ENCODE measurements around the gene BRSK1. TPM values are rescaled to one million over a fixed set of nuclear protein-coding genes. Genes with fewer than 3 reads are reported as not detected.

BRSK1 gene
- total and polyA plus RNA-seq, 2 of the 13 experiments (the other 11 are each of a cell fraction or from before 2014, with no cell fraction given), result 0.18 to 1.2 TPM

DNA sequence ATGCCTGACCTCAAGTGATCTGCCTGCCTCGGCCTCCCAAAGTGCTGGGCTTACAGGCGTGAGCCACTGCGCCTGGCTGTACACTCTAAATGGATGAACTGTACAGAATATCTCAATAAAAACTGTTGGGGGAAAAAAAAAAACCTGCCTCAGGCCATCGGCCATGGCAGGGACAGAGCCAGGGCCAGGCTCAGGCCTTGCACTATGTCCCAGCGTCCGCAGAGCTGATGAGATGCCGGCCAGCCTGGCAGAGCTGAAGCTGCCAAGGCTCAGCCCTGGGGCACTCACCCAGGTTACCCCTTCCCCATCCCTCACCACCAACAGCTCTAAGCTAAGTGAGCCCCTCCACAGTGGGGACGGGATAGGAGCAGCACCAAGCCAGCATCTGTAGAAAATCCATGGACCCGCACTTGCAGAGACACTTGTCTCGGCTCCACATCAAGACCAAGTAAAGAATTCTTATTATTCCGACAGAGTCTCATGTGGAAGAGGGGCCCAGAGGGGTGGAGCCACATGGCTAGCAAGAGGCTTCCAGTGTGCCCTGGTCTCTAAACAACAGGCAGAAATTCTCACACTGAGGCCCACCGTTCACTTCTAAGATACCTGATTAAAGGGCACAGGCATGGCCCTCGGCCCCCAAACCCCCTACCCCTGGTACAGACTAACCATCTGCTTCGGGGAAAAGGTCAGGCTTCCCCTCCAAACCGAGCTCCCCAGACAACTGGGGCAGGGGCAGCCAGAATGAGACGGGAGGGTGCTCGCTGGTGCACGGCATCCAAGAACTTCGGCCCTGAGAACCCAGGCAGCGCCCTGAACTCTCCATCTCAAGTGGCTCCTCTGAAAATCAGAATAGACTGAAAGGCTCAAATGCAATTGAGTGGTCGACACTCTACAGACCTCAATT, 30.8 kb upstream of the BRSK1 start:
- in situ Hi-C loops (cut with HindIII; ENCODE audit: extremely low pct_ligation_motif_present, low pct_unique_long_range_greater_than_20kb) (no loop called here), intact Hi-C loops (cut with micrococcal nuclease; ENCODE audit: unreplicated experiment) (no loop called here)
- no peaks in the 10 kb centered on the region for H3K9me3 ChIP-seq (ENCODE audit: low read length)
- ChIA-PET POLR2A (interaction anchor here (1.4 kb wide), 1 partner anchor 27 kb away, joined by 3 read pairs; the partner anchor contains the start of gene HSPBP1), CTCF (ENCODE audit: low intra/inter-chr PET ratio, low total read pairs) (no interaction called here)
- 96% methylated on average over 13 of the region's 21 CpGs for WGBS (ENCODE audit: low lambda C conversion rate)
- TF ChIP-seq NFYC (CRISPR knock-in tag; IDR thresholded peaks at IDR 0.05), result no peak
- no peak for TF ChIP-seq MAZ (IDR thresholded peaks at IDR 0.05; ENCODE audit: borderline replicate concordance, low read depth, low read length)
- no peak for TF ChIP-seq MAZ (CRISPR knock-in tag; IDR thresholded peaks at IDR 0.05; ENCODE audit: low read depth)
- TF ChIP-seq HES4 (CRISPR knock-in tag; IDR thresholded peaks at IDR 0.05; ENCODE audit: borderline replicate concordance), result no peak
- no peak for TF ChIP-seq ZNF20 (CRISPR knock-in tag; IDR thresholded peaks at IDR 0.05)
- TF ChIP-seq FOXM1 (CRISPR knock-in tag; IDR thresholded peaks at IDR 0.05), result no peak
- TF ChIP-seq, protein P1, sequence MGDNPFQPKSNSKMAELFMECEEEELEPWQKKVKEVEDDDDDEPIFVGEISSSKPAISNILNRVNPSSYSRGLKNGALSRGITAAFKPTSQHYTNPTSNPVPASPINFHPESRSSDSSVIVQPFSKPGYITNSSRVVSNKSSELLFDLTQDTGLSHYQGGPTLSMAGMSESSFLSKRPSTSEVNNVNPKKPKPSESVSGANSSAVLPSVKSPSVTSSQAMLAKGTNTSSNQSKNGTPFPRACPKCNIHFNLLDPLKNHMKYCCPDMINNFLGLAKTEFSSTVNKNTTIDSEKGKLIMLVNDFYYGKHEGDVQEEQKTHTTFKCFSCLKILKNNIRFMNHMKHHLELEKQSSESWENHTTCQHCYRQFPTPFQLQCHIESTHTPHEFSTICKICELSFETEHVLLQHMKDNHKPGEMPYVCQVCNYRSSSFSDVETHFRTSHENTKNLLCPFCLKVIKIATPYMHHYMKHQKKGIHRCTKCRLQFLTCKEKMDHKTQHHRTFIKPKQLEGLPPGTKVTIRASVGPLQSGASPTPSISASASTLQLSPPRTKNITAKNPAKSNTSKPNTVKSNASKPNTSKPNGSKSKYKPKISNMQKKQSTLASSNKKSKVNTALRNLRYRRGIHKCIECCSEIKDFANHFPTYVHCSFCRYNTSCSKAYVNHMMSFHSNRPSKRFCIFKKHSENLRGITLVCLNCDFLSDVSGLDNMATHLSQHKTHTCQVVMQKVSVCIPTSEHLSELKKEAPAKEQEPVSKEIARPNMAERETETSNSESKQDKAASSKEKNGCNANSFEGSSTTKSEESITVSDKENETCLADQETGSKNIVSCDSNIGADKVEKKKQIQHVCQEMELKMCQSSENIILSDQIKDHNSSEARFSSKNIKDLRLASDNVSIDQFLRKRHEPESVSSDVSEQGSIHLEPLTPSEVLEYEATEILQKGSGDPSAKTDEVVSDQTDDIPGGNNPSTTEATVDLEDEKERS (CRISPR knock-in tag; IDR thresholded peaks at IDR 0.05), result no peak
- TF ChIP-seq ZNF256 (CRISPR knock-in tag; conservative IDR thresholded peaks at IDR 0.05), result no peak
- no peak for TF ChIP-seq PATZ1 (CRISPR knock-in tag; IDR thresholded peaks at IDR 0.05)
- DNase-seq (ENCODE audit: low spot score), result no peak
- H3K27ac ChIP-seq (ENCODE audit: extremely low read length, insufficient read depth, low read length), result no peak overlapping the region
- H4K20me1 ChIP-seq (ENCODE audit: insufficient read depth, low read length), result peaks cover 71% of the 10 kb centered on the region
- ATAC-seq, result no peak
- H3K27me3 ChIP-seq (ENCODE audit: control insufficient read depth in 1 of 2, insufficient read depth in 2 of 2, low read length in 2 of 2), result no peaks in the 10 kb centered on the region; a peak in 1 of 5 replicates
- FAIRE-seq, result no peak
- H3K4me1 ChIP-seq (ENCODE audit: insufficient read depth, low read length), result peaks cover 68% of the 10 kb centered on the region
- H3K9ac ChIP-seq (ENCODE audit: insufficient read depth, low read depth, low read length), result no peak overlapping the region
- no TSS peak for BruUV-seq (replicated peaks)
- no peak overlapping the region for H3K4me2 ChIP-seq (ENCODE audit: low read depth, low read length)
- H2AFZ ChIP-seq (ENCODE audit: low read length), result no peak overlapping the region
- peaks cover 11 to 42% of the 10 kb centered on the region in 2 experiments; a peak in 4 of 5 replicates for H3K36me3 ChIP-seq (replicated peaks in 1 of 2; ENCODE audit: control insufficient read depth in 1 of 2, insufficient read depth in 2 of 2, low read length in 2 of 2)
- no peak overlapping the region for H3K4me3 ChIP-seq (replicated peaks in 1 of 3; ENCODE audit: insufficient read depth in 1 of 3, low read depth in 2 of 3, low read length in 3 of 3)
- H3K79me2 ChIP-seq (ENCODE audit: insufficient read depth, low read length), result peaks cover 96% of the 10 kb centered on the region
